ENCODE data around the gene RBM23.
"Not testable (repeated sequence)": the region's sequence is repeated elsewhere in the genome, so short reads cannot be mapped to it uniquely, and the experiment has no call there.

Gene RBM23

GRCh38 chr14:22864979-22865378, 54.0 kb downstream of the RBM23 start:
- no peak for DNase-seq

GRCh38 chr14:22861651-22862050, 57.3 kb downstream of the RBM23 start:
- DNase-seq = no peak

GRCh38 chr14:22860377-22860776, 58.6 kb downstream of the RBM23 start:
- DNase-seq = not testable (repeated sequence)

GRCh38 chr14:22856428-22856827, 62.5 kb downstream of the RBM23 start:
- no peak for DNase-seq

GRCh38 chr14:22854963-22855724, 63.8 kb downstream of the RBM23 start:
- no peak for DNase-seq

- DNase-seq = not testable (repeated sequence)
Observed at GRCh38 chr14:22854296-22854695, 64.7 kb downstream of the RBM23 start.

- DNase-seq = peak; percentile 65 to 91 (median 81)
Observed at GRCh38 chr14:22852940-22853767, 65.8 kb downstream of the RBM23 start.

- no peak for DNase-seq
Observed at GRCh38 chr14:22852599-22852939, 66.4 kb downstream of the RBM23 start.

- DNase-seq = not testable (repeated sequence)
Observed at GRCh38 chr14:22852178-22852577, 66.8 kb downstream of the RBM23 start.

GRCh38 chr14:22850944-22851764, 67.8 kb downstream of the RBM23 start:
- DNase-seq = peak in 1 of 5 experiments; percentile 40

- DNase-seq = no peak
Observed at GRCh38 chr14:22849212-22849819, 69.6 kb downstream of the RBM23 start.

- no peak for DNase-seq
Observed at GRCh38 chr14:22848351-22849164, 70.4 kb downstream of the RBM23 start.

GRCh38 chr14:22847661-22848341, 71.1 kb downstream of the RBM23 start:
- no peak for DNase-seq

GRCh38 chr14:22846811-22847307, 72.1 kb downstream of the RBM23 start:
- DNase-seq = no peak

GRCh38 chr14:22845821-22846625, 72.9 kb downstream of the RBM23 start:
- DNase-seq = no peak

GRCh38 chr14:22845103-22845394, 73.9 kb downstream of the RBM23 start:
- no peak for DNase-seq

- no peak for DNase-seq
Observed at GRCh38 chr14:22844221-22845102, 74.5 kb downstream of the RBM23 start.
